Thoracic aorta (tissue), 2 donors: ENCODE data around the gene HECW1. TPM values are rescaled to one million over a fixed set of nuclear protein-coding genes. Genes with fewer than 3 reads are reported as not detected.
"Not testable (repeated sequence)": the region's sequence is repeated elsewhere in the genome, so short reads cannot be mapped to it uniquely, and the experiment has no call there.

ENCODE experiments used
- ATAC-seq: fragments of 150-250 bp; one replicate; pipeline ENCODE4 v1.8.0; 2017; ENCODE audit warnings: low read depth; ENCODE audit not compliant: insufficient number of reproducible peaks, low FRiP score
- DNase-seq: peaks from one replicate; pipeline ENCODE4 v3.0.0-alpha.2; 2020; ENCODE audit warnings: low spot score
- H3K27ac ChIP-seq, 2 donors: fragments of 200-600 bp; sonication (generic); 1 replicate in 1 of 2; 2 replicates in 1 of 2; pipeline ENCODE4 v1.5.1; 2016; ENCODE audit warnings: mild to moderate bottlenecking in 2 of 2, moderate library complexity in 2 of 2
- H3K27me3 ChIP-seq: fragments of 200-600 bp; sonication (generic); replicated peaks from 2 replicates; pipeline ENCODE4 v1.6.0; 2016; ENCODE audit warnings: mild to moderate bottlenecking; ENCODE audit not compliant: insufficient read depth
- H3K36me3 ChIP-seq: fragments of 200-600 bp; sonication (generic); one replicate; pipeline ENCODE4 v1.5.1; 2016
- H3K4me1 ChIP-seq, 2 donors: fragments of 200-600 bp; sonication (generic); 1 replicate in 1 of 2; 2 replicates in 1 of 2; pipeline versions ENCODE4 v1.5.1 to v1.6.0; 2016; ENCODE audit warnings: low read depth in 2 of 2, mild to moderate bottlenecking in 1 of 2; ENCODE audit not compliant: control insufficient read depth in 1 of 2
- H3K4me3 ChIP-seq: fragments of 200-600 bp; sonication (generic); 2 replicates; pipeline ENCODE4 v1.5.1; 2016; ENCODE audit warnings: mild to moderate bottlenecking
- H3K9me3 ChIP-seq: fragments of 200-600 bp; sonication (generic); 2 replicates; pipeline ENCODE4 v1.5.1; 2016
- CTCF ChIP-seq: fragments of 200-600 bp; sonication (generic); IDR thresholded peaks from one replicate; pipeline ENCODE4 v1.5.1; 2019; ENCODE audit warnings: antibody characterized with exemption
- total RNA-seq, 2 donors: library from RNA; depleted of rRNA; stranded (reverse); fragments of >200 nt; gene quantifications; one replicate each; pipeline versions ENCODE4 v1.1.0 to v1.2.3, GENCODE V29; 2016

HECW1 gene
- total RNA-seq, 2 donors from 2014 or later, result 0.28 to 2.3 TPM

- H3K9me3 ChIP-seq, result no peaks in the 10 kb centered on the region
- H3K4me3 ChIP-seq, result no peak overlapping the region
- peak overlapping the region; percentile 39 to 66 for H3K27ac ChIP-seq
- H3K4me1 ChIP-seq, result peaks cover 47 to 89% of the 10 kb centered on the region in 2 donors
- TF ChIP-seq CTCF, result no peak
- no peak for DNase-seq
- H3K36me3 ChIP-seq, result no peaks in the 10 kb centered on the region
- no peak for ATAC-seq
- no peaks in the 10 kb centered on the region for H3K27me3 ChIP-seq
Observed at GRCh38 chr7:43590862-43591557, 478.6 kb downstream of the HECW1 start.

- peak overlapping the region in 1 of 2 donors; percentile 66 for H3K27ac ChIP-seq
- H3K4me1 ChIP-seq, result peaks cover 47 to 89% of the 10 kb centered on the region in 2 donors
- no peak for ATAC-seq
Observed at GRCh38 chr7:43591558-43592180, 479.2 kb downstream of the HECW1 start.

GRCh38 chr7:43592326-43592725 is 479.9 kb downstream of the HECW1 start:
- no peak overlapping the region for H3K4me3 ChIP-seq

More at GRCh38 chr7:43591558-43592180, 479.2 kb downstream of the HECW1 start:
- Histone ChIP-seq H3K9me3 (no peaks in the 10 kb centered on the region), H3K27me3 (no peaks in the 10 kb centered on the region), H3K4me3 (no peak overlapping the region), H3K36me3 (no peaks in the 10 kb centered on the region)
- DNase-seq, result no peak
- no peak for TF ChIP-seq CTCF

GRCh38 chr7:43593010-43593409 is 480.6 kb downstream of the HECW1 start:
- DNase-seq (no peak), ATAC-seq (no peak)
- no peaks in the 10 kb centered on the region for H3K9me3 ChIP-seq
- peak overlapping the region; percentile 13 to 66 for H3K27ac ChIP-seq
- no peak for TF ChIP-seq CTCF
- H3K4me3 ChIP-seq, result no peak overlapping the region
- H3K27me3 ChIP-seq, result no peaks in the 10 kb centered on the region
- H3K4me1 ChIP-seq, result peaks cover 40 to 82% of the 10 kb centered on the region in 2 donors
- H3K36me3 ChIP-seq, result peaks cover 2% of the 10 kb centered on the region

More at GRCh38 chr7:43592326-43592725, 479.9 kb downstream of the HECW1 start:
- TF ChIP-seq CTCF, result no peak
- H3K27ac ChIP-seq, result peak overlapping the region; percentile 13 to 66
- H3K27me3 ChIP-seq, result no peaks in the 10 kb centered on the region
- no peak for ATAC-seq
- DNase-seq, result no peak
- H3K9me3 ChIP-seq, result no peaks in the 10 kb centered on the region
- no peaks in the 10 kb centered on the region for H3K36me3 ChIP-seq
- H3K4me1 ChIP-seq, result peaks cover 44 to 87% of the 10 kb centered on the region in 2 donors

GRCh38 chr7:43594020-43594419 is 481.6 kb downstream of the HECW1 start:
- Histone ChIP-seq H3K36me3 (peaks cover 8% of the 10 kb centered on the region), H3K9me3 (no peaks in the 10 kb centered on the region), H3K27ac (peak overlapping the region in 1 of 2 donors; percentile 66), H3K4me3 (no peak overlapping the region), H3K27me3 (no peaks in the 10 kb centered on the region), H3K4me1 (peaks cover 30 to 72% of the 10 kb centered on the region in 2 donors)
- DNase-seq (no peak), ATAC-seq (no peak)
- no peak for TF ChIP-seq CTCF

GRCh38 chr7:43596426-43596825 is 484.0 kb downstream of the HECW1 start:
- not testable (repeated sequence) for H3K27ac ChIP-seq, DNase-seq
- peaks cover 25 to 55% of the 10 kb centered on the region in 2 donors for H3K4me1 ChIP-seq

More at GRCh38 chr7:43596426-43596825, 484.0 kb downstream of the HECW1 start:
- H3K27me3 ChIP-seq, H3K4me3 ChIP-seq, H3K9me3 ChIP-seq, ATAC-seq: not testable (repeated sequence)
- H3K36me3 ChIP-seq, result peaks cover 12% of the 10 kb centered on the region
